HepG2 (cell line): ENCODE measurements around the gene CCT6A. TPM values are rescaled to one million over a fixed set of nuclear protein-coding genes. Genes with fewer than 3 reads are reported as not detected.

Source experiments
- ELF1 ChIP-seq: sonication (generic); formaldehyde crosslinking; IDR thresholded peaks from 2 replicates; pipeline ENCODE4 v1.4.0; 2020; ENCODE audit warnings: missing genetic modification reagents
- GATAD1 ChIP-seq: IDR thresholded peaks from 2 replicates; pipeline ENCODE4 v1.6.1; 2016; ENCODE audit warnings: missing genetic modification reagents, missing compliant biosample characterization
- HCFC1 ChIP-seq: fragments of 150-350 bp; IDR thresholded peaks from 2 replicates; pipeline ENCODE4 v1.6.1; 2014; ENCODE audit warnings: low read depth, low read length
- MAZ ChIP-seq, 2 experiments: sonication (generic) in 1 of 2; formaldehyde crosslinking in 1 of 2; IDR thresholded peaks; 2 replicates each; pipeline versions ENCODE4 v1.5.0 to v1.6.1; 2012 to 2020; ENCODE audit warnings: low read depth in 2 of 2, mild to moderate bottlenecking in 2 of 2, borderline replicate concordance in 1 of 2, improper control_type of control experiment in 1 of 2, low read length in 1 of 2, missing genetic modification reagents in 1 of 2, moderate library complexity in 1 of 2
- MEF2D ChIP-seq: sonication (generic); formaldehyde crosslinking; IDR thresholded peaks from 2 replicates; pipeline ENCODE4 v1.5.1; 2020; ENCODE audit warnings: mild to moderate bottlenecking, missing genetic modification reagents
- MXI1 ChIP-seq: IDR thresholded peaks from 3 replicates; pipeline ENCODE4 v1.6.1; 2012; ENCODE audit warnings: low read depth, low read length, inconsistent platforms, borderline replicate concordance
- NR2F2 ChIP-seq: IDR thresholded peaks from 2 replicates; pipeline ENCODE4 v1.6.1; 2012; ENCODE audit warnings: low read depth, inconsistent platforms, borderline replicate concordance
- YY1 ChIP-seq: IDR thresholded peaks from 2 replicates; pipeline ENCODE4 v1.6.1; 2011; ENCODE audit warnings: low read length, low read depth, moderate library complexity, mild to moderate bottlenecking; ENCODE audit not compliant: insufficient read depth, insufficient replicate concordance
- ZMYM4 ChIP-seq: sonication (generic); formaldehyde crosslinking; IDR thresholded peaks from 2 replicates; pipeline ENCODE4 v1.8.1; 2023; ENCODE audit warnings: mild to moderate bottlenecking, missing genetic modification reagents
- ZNF770 ChIP-seq: sonication (generic); formaldehyde crosslinking; IDR thresholded peaks from 2 replicates; pipeline ENCODE4 v1.5.0; 2020; ENCODE audit warnings: mild to moderate bottlenecking, missing genetic modification reagents
- polyA plus RNA-seq, 8 experiments: library from polyadenylated mRNA; depleted of rRNA in 3 of 8; stranded (reverse) in 7 of 8; unstranded in 1 of 8; fragments of >200 nt; fragmentation: Illumina TruSeq in 4 of 8; extraction: Trizol in 4 of 8; gene quantifications; 2 replicates each; pipeline versions ENCODE4 v1.2.1 to v1.2.3, GENCODE V29; 2011 to 2016; ENCODE audit warnings: low read depth in 4 of 8, missing spikeins in 1 of 8, mixed read lengths in 1 of 8; ENCODE audit not compliant: insufficient read depth in 1 of 8
- total RNA-seq, 5 experiments: library from RNA; depleted of rRNA; stranded (reverse); fragments of >200 nt; fragmentation: Illumina TruSeq; extraction: Trizol; gene quantifications; 2 replicates each; pipeline ENCODE4 v1.2.3, GENCODE V29; 2016; ENCODE audit warnings: low read depth in 1 of 5
- TF ChIP-seq, protein P1 (sequence below): sonication (generic); formaldehyde crosslinking; IDR thresholded peaks from 2 replicates; pipeline ENCODE4 v1.5.1; 2020; ENCODE audit warnings: mild to moderate bottlenecking, missing genetic modification reagents

Gene CCT6A
- total and polyA plus RNA-seq, 2 of the 13 experiments (the other 11 are each of a cell fraction or from before 2014, with no cell fraction given), result 219 to 292 TPM

DNA sequence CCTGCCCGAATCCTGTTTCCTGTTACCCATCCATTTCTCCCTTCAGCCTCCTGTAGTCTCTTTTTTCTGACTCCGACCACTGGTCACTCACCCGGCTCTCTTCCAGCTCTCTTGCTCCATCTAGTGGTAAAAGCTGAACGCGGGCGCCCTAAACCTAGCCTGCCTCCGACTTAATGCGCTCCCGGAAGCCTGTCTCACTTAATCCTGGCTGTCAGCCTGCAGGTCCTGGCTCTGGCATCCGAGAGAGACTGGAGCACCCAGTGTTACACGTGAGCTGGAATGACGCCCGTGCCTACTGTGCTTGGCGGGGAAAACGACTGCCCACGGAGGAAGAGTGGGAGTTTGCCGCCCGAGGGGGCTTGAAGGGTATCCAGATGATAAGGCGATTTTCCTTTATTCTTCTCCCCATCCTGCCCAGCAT lies 22.8 kb downstream of the CCT6A start (continued):
- TF ChIP-seq MEF2D (CRISPR knock-in tag) (peak; percentile 60; the same call in 1 of the 2 replicates), ZNF770 (peak; percentile 70), GATAD1 (CRISPR knock-in tag) (0 out of 2 replicates have a peak, but pooled peaks have one; percentile 38), MAZ (IDR thresholded peaks at IDR 0.05; ENCODE audit: borderline replicate concordance, low read depth, low read length) (no peak), MAZ (CRISPR knock-in tag; IDR thresholded peaks at IDR 0.05; ENCODE audit: low read depth) (0 out of 2 replicates have a peak, but pooled peaks have one; percentile 17), HCFC1 (no peak), ELF1 (peak; percentile 40; the same call in 1 of the 2 replicates), ZMYM4 (CRISPR knock-in tag) (peak; percentile 68; the same call in 1 of the 2 replicates), NR2F2 (peak; percentile 40; the same call in 1 of the 2 replicates), MXI1 (peak; percentile 26; the same call in 1 of the 3 replicates), YY1 (peak; percentile 23)
- TF ChIP-seq, protein P1, sequence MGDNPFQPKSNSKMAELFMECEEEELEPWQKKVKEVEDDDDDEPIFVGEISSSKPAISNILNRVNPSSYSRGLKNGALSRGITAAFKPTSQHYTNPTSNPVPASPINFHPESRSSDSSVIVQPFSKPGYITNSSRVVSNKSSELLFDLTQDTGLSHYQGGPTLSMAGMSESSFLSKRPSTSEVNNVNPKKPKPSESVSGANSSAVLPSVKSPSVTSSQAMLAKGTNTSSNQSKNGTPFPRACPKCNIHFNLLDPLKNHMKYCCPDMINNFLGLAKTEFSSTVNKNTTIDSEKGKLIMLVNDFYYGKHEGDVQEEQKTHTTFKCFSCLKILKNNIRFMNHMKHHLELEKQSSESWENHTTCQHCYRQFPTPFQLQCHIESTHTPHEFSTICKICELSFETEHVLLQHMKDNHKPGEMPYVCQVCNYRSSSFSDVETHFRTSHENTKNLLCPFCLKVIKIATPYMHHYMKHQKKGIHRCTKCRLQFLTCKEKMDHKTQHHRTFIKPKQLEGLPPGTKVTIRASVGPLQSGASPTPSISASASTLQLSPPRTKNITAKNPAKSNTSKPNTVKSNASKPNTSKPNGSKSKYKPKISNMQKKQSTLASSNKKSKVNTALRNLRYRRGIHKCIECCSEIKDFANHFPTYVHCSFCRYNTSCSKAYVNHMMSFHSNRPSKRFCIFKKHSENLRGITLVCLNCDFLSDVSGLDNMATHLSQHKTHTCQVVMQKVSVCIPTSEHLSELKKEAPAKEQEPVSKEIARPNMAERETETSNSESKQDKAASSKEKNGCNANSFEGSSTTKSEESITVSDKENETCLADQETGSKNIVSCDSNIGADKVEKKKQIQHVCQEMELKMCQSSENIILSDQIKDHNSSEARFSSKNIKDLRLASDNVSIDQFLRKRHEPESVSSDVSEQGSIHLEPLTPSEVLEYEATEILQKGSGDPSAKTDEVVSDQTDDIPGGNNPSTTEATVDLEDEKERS (CRISPR knock-in tag), result peak; percentile 58; the same call in 1 of the 2 replicates
